DND-41 (cell line): ENCODE measurements around the gene SEC31A.

Experiments
- EZH2 ChIP-seq: IDR thresholded peaks from 3 replicates; pipeline ENCODE4 v1.6.1; 2012; ENCODE audit warnings: borderline replicate concordance, low read depth, mild to moderate bottlenecking, moderate library complexity, low read length, inconsistent platforms; ENCODE audit not compliant: severe bottlenecking
- TF ChIP-seq, protein P1 (sequence below): IDR thresholded peaks from 2 replicates; pipeline ENCODE4 v1.5.1; 2012; ENCODE audit warnings: borderline replicate concordance, low read length, moderate library complexity, mild to moderate bottlenecking; ENCODE audit not compliant: poor library complexity, severe bottlenecking; ENCODE audit errors: extremely low read depth

- TF ChIP-seq, protein P1, sequence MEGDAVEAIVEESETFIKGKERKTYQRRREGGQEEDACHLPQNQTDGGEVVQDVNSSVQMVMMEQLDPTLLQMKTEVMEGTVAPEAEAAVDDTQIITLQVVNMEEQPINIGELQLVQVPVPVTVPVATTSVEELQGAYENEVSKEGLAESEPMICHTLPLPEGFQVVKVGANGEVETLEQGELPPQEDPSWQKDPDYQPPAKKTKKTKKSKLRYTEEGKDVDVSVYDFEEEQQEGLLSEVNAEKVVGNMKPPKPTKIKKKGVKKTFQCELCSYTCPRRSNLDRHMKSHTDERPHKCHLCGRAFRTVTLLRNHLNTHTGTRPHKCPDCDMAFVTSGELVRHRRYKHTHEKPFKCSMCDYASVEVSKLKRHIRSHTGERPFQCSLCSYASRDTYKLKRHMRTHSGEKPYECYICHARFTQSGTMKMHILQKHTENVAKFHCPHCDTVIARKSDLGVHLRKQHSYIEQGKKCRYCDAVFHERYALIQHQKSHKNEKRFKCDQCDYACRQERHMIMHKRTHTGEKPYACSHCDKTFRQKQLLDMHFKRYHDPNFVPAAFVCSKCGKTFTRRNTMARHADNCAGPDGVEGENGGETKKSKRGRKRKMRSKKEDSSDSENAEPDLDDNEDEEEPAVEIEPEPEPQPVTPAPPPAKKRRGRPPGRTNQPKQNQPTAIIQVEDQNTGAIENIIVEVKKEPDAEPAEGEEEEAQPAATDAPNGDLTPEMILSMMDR = no peak
- TF ChIP-seq EZH2 = no peak
Observed at GRCh38 chr4:82773057-82773456, 117.9 kb downstream of the SEC31A start.
